ENCODE data around the gene SIRT6. TPM values are rescaled to one million over a fixed set of nuclear protein-coding genes. Genes with fewer than 3 reads are reported as not detected.

The SIRT6 gene
- total RNA-seq, 4 donors from 2014 or later: 16.0 to 24.1 (median 19.9) TPM

- TF ChIP-seq EP300 (IDR thresholded peaks at IDR 0.05) (no peak), POLR2A (IDR thresholded peaks at IDR 0.05; ENCODE audit: low read depth) (no peak), POLR2AphosphoS5 (IDR thresholded peaks at IDR 0.05) (no peak)
- TF ChIP-seq, protein P1, sequence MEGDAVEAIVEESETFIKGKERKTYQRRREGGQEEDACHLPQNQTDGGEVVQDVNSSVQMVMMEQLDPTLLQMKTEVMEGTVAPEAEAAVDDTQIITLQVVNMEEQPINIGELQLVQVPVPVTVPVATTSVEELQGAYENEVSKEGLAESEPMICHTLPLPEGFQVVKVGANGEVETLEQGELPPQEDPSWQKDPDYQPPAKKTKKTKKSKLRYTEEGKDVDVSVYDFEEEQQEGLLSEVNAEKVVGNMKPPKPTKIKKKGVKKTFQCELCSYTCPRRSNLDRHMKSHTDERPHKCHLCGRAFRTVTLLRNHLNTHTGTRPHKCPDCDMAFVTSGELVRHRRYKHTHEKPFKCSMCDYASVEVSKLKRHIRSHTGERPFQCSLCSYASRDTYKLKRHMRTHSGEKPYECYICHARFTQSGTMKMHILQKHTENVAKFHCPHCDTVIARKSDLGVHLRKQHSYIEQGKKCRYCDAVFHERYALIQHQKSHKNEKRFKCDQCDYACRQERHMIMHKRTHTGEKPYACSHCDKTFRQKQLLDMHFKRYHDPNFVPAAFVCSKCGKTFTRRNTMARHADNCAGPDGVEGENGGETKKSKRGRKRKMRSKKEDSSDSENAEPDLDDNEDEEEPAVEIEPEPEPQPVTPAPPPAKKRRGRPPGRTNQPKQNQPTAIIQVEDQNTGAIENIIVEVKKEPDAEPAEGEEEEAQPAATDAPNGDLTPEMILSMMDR (IDR thresholded peaks at IDR 0.05): no peak
- intact Hi-C loops (cut with DNase I): no loop called here
These were observed 17.4 kb upstream of the SIRT6 start for GRCh38 chr19:4199699-4200293.

GRCh38 chr19:4198467-4199126, 16.2 kb upstream of the SIRT6 start:
- Histone ChIP-seq H3K4me1 (peaks cover 0 to 9% (median 9%) of the 10 kb centered on the region in 4 donors), H3K27me3 (peaks cover 3 to 76% (median 36%) of the 10 kb centered on the region in 4 donors), H3K36me3 (no peaks in the 10 kb centered on the region), H3K9me3 (no peaks in the 10 kb centered on the region), H3K27ac (replicated peaks in 1 of 4) (no peak overlapping the region), H3K4me3 (no peak overlapping the region)
- no peak for TF ChIP-seq POLR2A (IDR thresholded peaks at IDR 0.05; ENCODE audit: low read depth)
- TF ChIP-seq, protein P1 (IDR thresholded peaks at IDR 0.05): no peak
- no peak for TF ChIP-seq EP300 (IDR thresholded peaks at IDR 0.05)
- no peak for TF ChIP-seq POLR2AphosphoS5 (IDR thresholded peaks at IDR 0.05)
- no peak for DNase-seq (ENCODE audit: extremely low spot score)
- 14% methylated on average over 10 of the region's 28 CpGs for WGBS
- intact Hi-C loops (cut with DNase I): no loop called here

More at GRCh38 chr19:4199699-4200293, 17.4 kb upstream of the SIRT6 start:
- peaks cover 0 to 14% (median 14%) of the 10 kb centered on the region in 4 donors for H3K4me1 ChIP-seq
- no peak overlapping the region for H3K4me3 ChIP-seq
- H3K36me3 ChIP-seq: no peaks in the 10 kb centered on the region
- H3K27ac ChIP-seq (replicated peaks in 1 of 4): no peak overlapping the region
- no peak for DNase-seq (ENCODE audit: extremely low spot score)
- peaks cover 3 to 64% (median 34%) of the 10 kb centered on the region in 4 donors for H3K27me3 ChIP-seq
- 61% methylated on average over 27 of the region's 33 CpGs for WGBS
- no peaks in the 10 kb centered on the region for H3K9me3 ChIP-seq

GRCh38 chr19:4197625-4198466, 15.5 kb upstream of the SIRT6 start:
- H3K4me3 ChIP-seq: peak overlapping the region in 1 of 4 donors; percentile 7
- no peak for DNase-seq (ENCODE audit: extremely low spot score)
- H3K27me3 ChIP-seq: peaks cover 3 to 84% (median 37%) of the 10 kb centered on the region in 4 donors
- WGBS: 24% methylated on average over 38 of the region's 70 CpGs
- H3K27ac ChIP-seq (replicated peaks in 1 of 4): no peak overlapping the region
- no peak for TF ChIP-seq POLR2AphosphoS5 (IDR thresholded peaks at IDR 0.05)
- TF ChIP-seq, protein P1 (IDR thresholded peaks at IDR 0.05): no peak
- no peak for TF ChIP-seq EP300 (IDR thresholded peaks at IDR 0.05)
- no peak for TF ChIP-seq POLR2A (IDR thresholded peaks at IDR 0.05; ENCODE audit: low read depth)
- peaks cover 0 to 9% (median 9%) of the 10 kb centered on the region in 4 donors for H3K4me1 ChIP-seq
- intact Hi-C loops (cut with DNase I): no loop called here
- no peaks in the 10 kb centered on the region for H3K9me3 ChIP-seq
- no peaks in the 10 kb centered on the region for H3K36me3 ChIP-seq

DNA sequence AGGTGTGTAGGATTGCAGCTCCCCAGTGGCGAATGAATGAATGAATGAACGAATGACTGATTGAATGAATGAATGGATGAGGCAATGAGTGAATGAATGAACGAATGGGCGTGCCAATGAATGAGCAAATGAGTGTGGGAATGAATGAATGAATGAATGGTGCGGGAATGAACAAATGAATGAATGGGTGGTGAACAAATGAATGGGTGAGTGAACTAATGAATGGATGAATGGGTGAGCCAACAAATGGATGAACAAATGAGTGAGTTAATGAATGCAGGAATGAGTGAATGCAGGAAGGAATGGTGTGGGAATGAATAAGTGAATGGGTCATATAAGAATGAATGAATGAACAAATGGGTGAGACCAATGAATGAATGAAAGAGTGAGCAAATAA, 14.9 kb upstream of the SIRT6 start:
- no peaks in the 10 kb centered on the region for H3K36me3 ChIP-seq
- H3K4me1 ChIP-seq: peaks cover 0 to 9% (median 9%) of the 10 kb centered on the region in 4 donors
- no peaks in the 10 kb centered on the region for H3K9me3 ChIP-seq
- peaks cover 3 to 90% (median 39%) of the 10 kb centered on the region in 4 donors for H3K27me3 ChIP-seq
- H3K27ac ChIP-seq (replicated peaks in 1 of 4): no peak overlapping the region
- no peak for DNase-seq (ENCODE audit: extremely low spot score)
- WGBS: 84% methylated on average over 5 of the region's 5 CpGs
- TF ChIP-seq EP300 (IDR thresholded peaks at IDR 0.05) (no peak), POLR2A (IDR thresholded peaks at IDR 0.05; ENCODE audit: low read depth) (no peak), POLR2AphosphoS5 (IDR thresholded peaks at IDR 0.05) (no peak)
- TF ChIP-seq, protein P1 (IDR thresholded peaks at IDR 0.05): no peak
- intact Hi-C loops (cut with DNase I): no loop called here
- H3K4me3 ChIP-seq: no peak overlapping the region

Measured in esophagus muscularis mucosa (tissue), 4 donors.